Aorta (tissue), 5 donors: ENCODE results near the gene MAPK8IP3. TPM values are rescaled to one million over a fixed set of nuclear protein-coding genes. Genes with fewer than 3 reads are reported as not detected.

ENCODE experiments used
- ATAC-seq: fragments of 200-7000 bp; cut with Tn5 transposase; one replicate; pipeline ENCODE4 v1.9.1; 2022; ENCODE audit warnings: moderate library complexity; ENCODE audit not compliant: low FRiP score
- DNase-seq, 2 donors: peaks; one replicate each; pipeline ENCODE4 v3.0.0-alpha.2; 2020
- H3K27ac ChIP-seq, 2 donors: one replicate each; pipeline ENCODE4 v1.5.1; 2013; ENCODE audit warnings: low read length in 2 of 2, mild to moderate bottlenecking in 2 of 2, moderate library complexity in 2 of 2, control low read depth in 1 of 2, inconsistent platforms in 1 of 2, low read depth in 1 of 2
- H3K27me3 ChIP-seq, 2 donors: one replicate each; pipeline ENCODE4 v1.6.1; 2013; ENCODE audit warnings: control low read depth in 1 of 2, low read length in 1 of 2, mild to moderate bottlenecking in 1 of 2, moderate library complexity in 1 of 2; ENCODE audit not compliant: insufficient read depth in 2 of 2, control insufficient read depth in 1 of 2
- H3K36me3 ChIP-seq, 2 donors: one replicate each; pipeline ENCODE4 v1.6.1; 2013; ENCODE audit warnings: control low read depth in 1 of 2, low read length in 1 of 2, mild to moderate bottlenecking in 1 of 2; ENCODE audit not compliant: insufficient read depth in 2 of 2, control insufficient read depth in 1 of 2
- H3K4me1 ChIP-seq, 2 donors: one replicate each; pipeline ENCODE4 v1.6.1; 2013; ENCODE audit warnings: low read length in 2 of 2, control low read depth in 1 of 2, mild to moderate bottlenecking in 1 of 2, moderate library complexity in 1 of 2; ENCODE audit not compliant: insufficient read depth in 2 of 2, control insufficient read depth in 1 of 2
- H3K4me3 ChIP-seq, 2 donors: one replicate each; pipeline ENCODE4 v1.5.1; 2013; ENCODE audit warnings: low read length in 2 of 2, control low read depth in 1 of 2, mild to moderate bottlenecking in 1 of 2
- H3K9me3 ChIP-seq: one replicate; pipeline ENCODE4 v1.6.1; 2013; ENCODE audit warnings: mild to moderate bottlenecking, low read length; ENCODE audit not compliant: control insufficient read depth
- WGBS, 2 donors: extraction: QIAGEN DNeasy Blood & Tissue Kit; methylation state at CpG; one replicate each; pipeline ENCODE4 v1.1.7; 2013; 5-methylcytosine and 5-hydroxymethylcytosine counted together
- intact Hi-C, 2 donors: fragments of 100-400 bp; cut with DNase I; formaldehyde crosslinking; loops; one replicate each; pipeline versions ENCODE4 v1.14.2 to v1.15.0; 2022
- polyA plus RNA-seq, 2 donors: library from polyadenylated mRNA; stranded (reverse); fragments of 200-250 nt; gene quantifications; one replicate each; pipeline ENCODE4 v1.2.3, GENCODE V29; 2013
- total RNA-seq, 2 donors: library from RNA; stranded (reverse); fragmentation: NEBNext Ultra II Directional; extraction: Animal tissue kit (Norgen Biotek cat#: 25700); gene quantifications; one replicate each; pipeline ENCODE4 v1.2.1, GENCODE V29; 2021
- donor health status: healthy with polysubstance abuse.
- donor health status: Bipolar disorder and iron deficiency.
- donor health status: DM: no; HTN: no; CAD: no.
- donor health status: DM: no; HTN: no; CAD: no.
- donor health status: DM: yes; HTN: yes; CAD: no.

The MAPK8IP3 gene
- total and polyA plus RNA-seq, 4 donors, result 20.8 to 122 (median 84.2) TPM

- H3K27me3 ChIP-seq, result no peaks in the 10 kb centered on the region
- H3K4me3 ChIP-seq, result no peak overlapping the region
- no peak for ATAC-seq
- intact Hi-C loops, result no loop called here
- H3K27ac ChIP-seq, result no peak overlapping the region
- no peak for DNase-seq
- peaks cover 0 to 3% of the 10 kb centered on the region in 2 donors for H3K36me3 ChIP-seq
- H3K9me3 ChIP-seq, result no peaks in the 10 kb centered on the region
- WGBS, 2 donors, result 49 to 50% methylated on average over 6 of the region's 6 CpGs
- H3K4me1 ChIP-seq, result no peaks in the 10 kb centered on the region
These were observed 17.6 kb downstream of the MAPK8IP3 start for GRCh38 chr16:1723450-1724147.

- Histone ChIP-seq H3K9me3 (no peaks in the 10 kb centered on the region), H3K36me3 (peaks cover 0 to 3% of the 10 kb centered on the region in 2 donors), H3K27me3 (no peaks in the 10 kb centered on the region), H3K4me1 (no peaks in the 10 kb centered on the region), H3K27ac (no peak overlapping the region), H3K4me3 (no peak overlapping the region)
- intact Hi-C loops, result no loop called here
- DNase-seq, result no peak
- 91% methylated on average over 10 to 12 of the region's 12 CpGs for WGBS, 2 donors
- no peak for ATAC-seq
These were observed 18.5 kb downstream of the MAPK8IP3 start for GRCh38 chr16:1724491-1724890.

- Histone ChIP-seq H3K36me3 (peaks cover 0 to 3% of the 10 kb centered on the region in 2 donors), H3K27ac (no peak overlapping the region), H3K9me3 (no peaks in the 10 kb centered on the region), H3K4me3 (no peak overlapping the region), H3K4me1 (no peaks in the 10 kb centered on the region), H3K27me3 (no peaks in the 10 kb centered on the region)
- 92 to 94% methylated on average over 32 of the region's 32 CpGs for WGBS, 2 donors
- DNase-seq (no peak), ATAC-seq (no peak)
- intact Hi-C loops, result no loop called here
These were observed 20.9 kb downstream of the MAPK8IP3 start for GRCh38 chr16:1726661-1727502.

- peaks cover 0 to 3% of the 10 kb centered on the region in 2 donors for H3K36me3 ChIP-seq
- ATAC-seq (no peak), DNase-seq (no peak)
- intact Hi-C loops, result no loop called here
- H3K27me3 ChIP-seq, result no peaks in the 10 kb centered on the region
- H3K4me3 ChIP-seq, result no peak overlapping the region
- 89 to 91% methylated on average over 37 of the region's 37 CpGs for WGBS, 2 donors
- no peaks in the 10 kb centered on the region for H3K4me1 ChIP-seq
- H3K9me3 ChIP-seq, result no peaks in the 10 kb centered on the region
- no peak overlapping the region for H3K27ac ChIP-seq
These were observed 21.9 kb downstream of the MAPK8IP3 start for GRCh38 chr16:1727651-1728624.

- no peak for DNase-seq
- intact Hi-C loops, result no loop called here
- no peaks in the 10 kb centered on the region for H3K9me3 ChIP-seq
- no peak overlapping the region for H3K4me3 ChIP-seq
- H3K36me3 ChIP-seq, result peaks cover 0 to 3% of the 10 kb centered on the region in 2 donors
- no peak overlapping the region for H3K27ac ChIP-seq
- WGBS, 2 donors, result 96 to 97% methylated on average over 18 of the region's 18 CpGs
- no peaks in the 10 kb centered on the region for H3K4me1 ChIP-seq
- no peaks in the 10 kb centered on the region for H3K27me3 ChIP-seq
- no peak for ATAC-seq
These were observed 23.0 kb downstream of the MAPK8IP3 start for GRCh38 chr16:1729026-1729425.

- Histone ChIP-seq H3K4me1 (no peaks in the 10 kb centered on the region), H3K27ac (no peak overlapping the region), H3K4me3 (no peak overlapping the region), H3K27me3 (no peaks in the 10 kb centered on the region), H3K36me3 (peaks cover 0 to 2% of the 10 kb centered on the region in 2 donors), H3K9me3 (no peaks in the 10 kb centered on the region)
- no peak for ATAC-seq
- 93% methylated on average over 35 of the region's 35 CpGs for WGBS, 2 donors
- intact Hi-C loops, result no loop called here
- no peak for DNase-seq
These were observed 23.4 kb downstream of the MAPK8IP3 start for GRCh38 chr16:1729445-1729844.

- no peaks in the 10 kb centered on the region for H3K27me3 ChIP-seq
- ATAC-seq (no peak), DNase-seq (no peak)
- H3K27ac ChIP-seq, result no peak overlapping the region
- no peaks in the 10 kb centered on the region for H3K9me3 ChIP-seq
- no peaks in the 10 kb centered on the region for H3K36me3 ChIP-seq
- H3K4me3 ChIP-seq, result no peak overlapping the region
- WGBS, 2 donors, result 88 to 89% methylated on average over 7 of the region's 7 CpGs
- intact Hi-C loops, result no loop called here
- no peaks in the 10 kb centered on the region for H3K4me1 ChIP-seq
These were observed 25.1 kb downstream of the MAPK8IP3 start for GRCh38 chr16:1731073-1731472.

GRCh38 chr16:1731603-1732002 lies 25.6 kb downstream of the MAPK8IP3 start:
- H3K9me3 ChIP-seq, result no peaks in the 10 kb centered on the region
- no peak overlapping the region for H3K27ac ChIP-seq
- WGBS, 2 donors, result 75 to 78% methylated on average over 7 of the region's 7 CpGs
- DNase-seq (no peak), ATAC-seq (no peak)
- no peaks in the 10 kb centered on the region for H3K27me3 ChIP-seq
- intact Hi-C loops, result no loop called here
- H3K36me3 ChIP-seq, result no peaks in the 10 kb centered on the region
- no peaks in the 10 kb centered on the region for H3K4me1 ChIP-seq
- H3K4me3 ChIP-seq, result no peak overlapping the region
